Activated CD4-positive, alpha-beta T cell treated with anti-CD3 and anti-CD28 coated beads, Interleukin-2, Interleukin-4, amounts not matched to agents 100 ng/mL and 50 ng/mL, durations not matched to agents 16 hours and 8 hours (primary cell): ENCODE data around the gene COL6A6.
A peak's percentile ranks its signal among the peaks of the same experiment; 100 is the strongest.

Source experiments
- DNase-seq: peaks from one replicate; pipeline ENCODE4 v3.0.0-alpha.2; 2020; ENCODE audit warnings: low spot score

COL6A6 gene, protein sequence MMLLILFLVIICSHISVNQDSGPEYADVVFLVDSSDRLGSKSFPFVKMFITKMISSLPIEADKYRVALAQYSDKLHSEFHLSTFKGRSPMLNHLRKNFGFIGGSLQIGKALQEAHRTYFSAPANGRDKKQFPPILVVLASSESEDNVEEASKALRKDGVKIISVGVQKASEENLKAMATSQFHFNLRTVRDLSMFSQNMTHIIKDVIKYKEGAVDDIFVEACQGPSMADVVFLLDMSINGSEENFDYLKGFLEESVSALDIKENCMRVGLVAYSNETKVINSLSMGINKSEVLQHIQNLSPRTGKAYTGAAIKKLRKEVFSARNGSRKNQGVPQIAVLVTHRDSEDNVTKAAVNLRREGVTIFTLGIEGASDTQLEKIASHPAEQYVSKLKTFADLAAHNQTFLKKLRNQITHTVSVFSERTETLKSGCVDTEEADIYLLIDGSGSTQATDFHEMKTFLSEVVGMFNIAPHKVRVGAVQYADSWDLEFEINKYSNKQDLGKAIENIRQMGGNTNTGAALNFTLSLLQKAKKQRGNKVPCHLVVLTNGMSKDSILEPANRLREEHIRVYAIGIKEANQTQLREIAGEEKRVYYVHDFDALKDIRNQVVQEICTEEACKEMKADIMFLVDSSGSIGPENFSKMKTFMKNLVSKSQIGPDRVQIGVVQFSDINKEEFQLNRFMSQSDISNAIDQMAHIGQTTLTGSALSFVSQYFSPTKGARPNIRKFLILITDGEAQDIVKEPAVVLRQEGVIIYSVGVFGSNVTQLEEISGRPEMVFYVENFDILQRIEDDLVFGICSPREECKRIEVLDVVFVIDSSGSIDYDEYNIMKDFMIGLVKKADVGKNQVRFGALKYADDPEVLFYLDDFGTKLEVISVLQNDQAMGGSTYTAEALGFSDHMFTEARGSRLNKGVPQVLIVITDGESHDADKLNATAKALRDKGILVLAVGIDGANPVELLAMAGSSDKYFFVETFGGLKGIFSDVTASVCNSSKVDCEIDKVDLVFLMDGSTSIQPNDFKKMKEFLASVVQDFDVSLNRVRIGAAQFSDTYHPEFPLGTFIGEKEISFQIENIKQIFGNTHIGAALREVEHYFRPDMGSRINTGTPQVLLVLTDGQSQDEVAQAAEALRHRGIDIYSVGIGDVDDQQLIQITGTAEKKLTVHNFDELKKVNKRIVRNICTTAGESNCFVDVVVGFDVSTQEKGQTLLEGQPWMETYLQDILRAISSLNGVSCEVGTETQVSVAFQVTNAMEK (N-terminal part only)

DNA sequence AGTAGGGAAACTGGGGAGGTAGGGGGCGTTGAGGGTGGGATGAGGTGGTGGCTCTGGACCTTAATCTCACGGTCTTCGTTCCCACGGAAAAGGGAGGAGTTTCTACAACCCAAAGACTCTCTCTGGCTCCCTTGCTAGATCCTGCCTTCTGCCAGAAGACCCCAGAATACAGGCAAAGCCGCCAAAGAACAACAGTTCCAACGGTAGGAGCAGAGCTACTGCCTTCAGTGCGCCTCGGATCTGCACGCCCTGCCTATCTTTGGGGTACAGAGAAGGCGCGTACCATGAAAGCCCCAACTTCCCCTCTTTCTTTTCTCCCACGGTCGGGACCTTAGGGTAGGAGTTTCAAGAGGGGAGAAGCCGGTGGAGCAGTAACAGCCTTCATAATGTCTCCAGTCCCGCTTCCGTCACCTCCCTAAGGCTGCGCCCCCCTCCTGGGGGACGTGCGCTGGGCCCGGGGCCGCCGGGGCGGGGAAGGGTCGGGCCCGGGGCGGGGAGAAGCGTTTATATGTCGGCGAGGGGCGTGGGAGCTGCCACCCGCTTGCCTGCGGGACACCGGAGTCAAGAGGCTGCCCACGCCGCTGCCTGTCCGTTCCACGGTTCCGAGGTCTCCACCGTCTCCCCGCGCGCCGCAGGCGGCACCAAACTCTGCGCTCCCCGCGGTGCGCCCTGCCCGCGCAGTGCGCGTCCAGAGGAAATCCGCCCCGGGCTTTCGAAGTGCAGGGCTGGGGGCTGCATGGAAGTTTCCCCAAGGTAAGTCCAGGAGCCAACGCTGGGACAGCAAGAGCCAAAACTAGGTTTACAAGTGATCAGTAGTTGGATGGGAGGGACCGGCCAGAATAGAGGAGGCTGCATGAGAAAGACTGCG is at the start of gene COL6A6:
COL6A6 (plus strand) TSS at position 533 of the 868 bp plus-strand sequence. CDS start 43,188 bp downstream, outside the sequence.
- DNase-seq = no peak

DNA sequence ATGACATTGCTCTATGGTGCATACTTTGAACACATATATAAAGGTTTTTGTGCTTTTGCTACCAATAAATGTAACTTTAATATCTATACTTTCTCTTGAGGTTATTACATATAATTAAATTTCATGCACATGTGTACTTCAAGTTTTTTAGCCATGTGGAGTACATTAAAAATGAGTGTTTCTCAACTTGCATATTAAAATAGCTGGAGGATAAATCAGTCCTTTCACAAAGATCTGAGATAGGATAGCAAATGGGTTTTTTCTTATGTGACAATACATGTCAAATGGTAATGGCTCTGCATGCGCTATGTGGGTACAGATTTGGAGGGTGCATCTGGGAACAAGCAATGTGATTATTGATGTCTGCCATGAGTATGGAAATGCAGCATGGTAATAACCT is 48.7 kb upstream of the COL6A6 start:
- DNase-seq = no peak

DNA sequence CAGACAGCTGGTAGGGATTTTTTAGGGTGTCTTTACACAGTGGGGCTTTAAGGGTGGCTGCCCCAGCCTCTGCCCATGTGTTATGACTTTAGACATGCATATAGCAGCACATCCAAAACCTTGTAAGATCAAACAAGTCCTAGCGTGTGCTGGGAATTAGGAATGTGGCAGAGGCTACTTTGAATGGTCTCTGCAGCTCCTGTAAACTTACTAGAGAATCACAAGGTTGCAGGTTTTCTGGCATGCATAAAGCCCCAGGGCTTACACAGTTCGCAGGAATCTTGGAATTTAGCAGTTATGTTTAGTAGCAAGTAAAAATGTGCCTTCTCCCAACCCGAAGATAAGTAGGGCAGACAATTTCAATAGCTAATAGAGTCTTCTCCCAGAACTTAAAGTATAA is 46.9 kb upstream of the COL6A6 start:
- no peak for DNase-seq

DNA sequence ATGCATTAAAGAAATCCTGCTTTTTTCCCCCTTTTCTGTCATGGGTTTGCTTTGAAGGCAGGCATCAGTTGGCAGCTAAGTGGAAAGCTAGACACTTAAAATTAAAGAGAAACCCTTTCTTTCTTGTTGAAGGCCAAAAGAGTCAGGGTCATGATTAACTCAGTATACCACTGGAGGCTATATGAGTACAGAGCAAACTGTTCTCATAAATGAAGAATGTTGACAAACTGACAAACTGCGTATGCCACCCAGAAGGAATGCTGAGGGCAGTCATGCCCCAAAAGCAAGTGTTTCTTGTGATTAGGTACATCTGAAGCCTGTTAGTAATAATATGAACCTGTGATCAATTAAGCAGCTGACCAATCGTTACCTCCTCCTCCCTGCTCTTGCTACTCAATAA is 43.6 kb upstream of the COL6A6 start:
- DNase-seq = no peak

DNA sequence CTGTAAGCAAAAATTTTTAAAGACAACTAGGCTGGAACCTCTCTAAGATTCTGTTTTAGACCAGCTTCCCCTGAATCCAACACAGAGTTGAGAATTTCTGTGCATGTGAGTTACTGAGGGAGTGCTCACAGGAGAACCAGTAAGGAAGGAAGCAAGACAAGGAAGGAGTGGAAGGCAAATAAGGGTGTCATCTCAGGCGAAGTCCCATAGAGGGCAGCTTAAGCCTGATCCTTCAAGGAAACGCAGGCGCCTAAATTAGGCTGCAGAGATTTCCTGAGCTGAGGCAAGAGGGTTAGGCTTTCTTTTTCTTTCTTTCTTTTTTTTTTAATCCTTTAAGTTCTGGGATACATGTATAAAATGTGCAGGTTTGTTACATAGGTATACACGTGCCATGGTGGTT is 36.2 kb upstream of the COL6A6 start:
- DNase-seq = peak; percentile 1

DNA sequence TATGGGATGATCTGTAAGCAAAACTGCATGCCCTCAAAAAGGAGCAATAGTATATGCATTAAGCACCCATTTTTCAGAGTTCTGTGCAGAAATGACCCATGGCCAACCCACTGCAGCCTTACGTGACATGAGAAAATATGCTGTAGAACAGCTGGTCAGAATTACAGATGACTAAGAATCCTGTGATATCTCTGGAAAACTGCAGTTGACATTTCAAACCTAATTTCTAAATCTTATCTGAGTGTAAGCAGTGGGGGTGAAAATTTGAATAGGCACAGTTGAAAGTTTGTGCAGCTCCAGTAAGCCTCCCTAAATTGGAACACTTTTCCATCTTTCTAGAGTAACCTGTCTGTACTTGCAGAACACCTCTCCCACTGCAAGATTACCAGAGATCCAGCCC is 28.7 kb upstream of the COL6A6 start:
- no peak for DNase-seq

DNA sequence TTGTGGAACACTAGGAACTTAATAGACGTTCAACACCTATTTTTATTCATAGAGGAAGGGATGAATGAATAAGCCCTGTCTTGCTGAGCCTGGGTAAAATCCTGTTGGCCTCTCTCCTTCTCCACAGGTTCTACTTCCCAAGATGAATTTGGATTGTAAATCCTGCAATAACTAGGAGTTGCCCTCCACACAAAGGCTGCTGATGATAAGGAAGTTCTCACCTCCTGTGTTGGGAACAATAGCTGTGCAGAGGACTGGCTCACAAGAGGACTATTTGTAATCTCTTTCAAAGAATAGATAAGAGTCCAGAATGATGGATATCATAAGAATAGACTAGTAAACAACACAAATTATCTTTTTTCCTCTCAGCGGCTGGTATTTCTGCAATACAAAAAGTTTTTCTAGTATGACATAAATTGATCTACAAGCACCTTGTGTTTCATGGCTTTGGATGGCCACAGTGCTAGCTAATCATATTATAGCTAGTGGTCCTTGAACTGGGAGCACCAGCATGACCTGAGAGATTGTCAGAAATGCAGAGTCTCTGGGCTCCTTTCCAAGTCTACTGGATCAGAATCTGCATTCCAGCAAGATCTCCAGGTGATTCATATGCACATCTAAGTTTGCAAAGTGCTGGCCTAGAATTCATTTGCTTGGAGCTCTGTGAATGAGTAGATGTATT is 28.1 kb upstream of the COL6A6 start:
- DNase-seq = no peak

DNA sequence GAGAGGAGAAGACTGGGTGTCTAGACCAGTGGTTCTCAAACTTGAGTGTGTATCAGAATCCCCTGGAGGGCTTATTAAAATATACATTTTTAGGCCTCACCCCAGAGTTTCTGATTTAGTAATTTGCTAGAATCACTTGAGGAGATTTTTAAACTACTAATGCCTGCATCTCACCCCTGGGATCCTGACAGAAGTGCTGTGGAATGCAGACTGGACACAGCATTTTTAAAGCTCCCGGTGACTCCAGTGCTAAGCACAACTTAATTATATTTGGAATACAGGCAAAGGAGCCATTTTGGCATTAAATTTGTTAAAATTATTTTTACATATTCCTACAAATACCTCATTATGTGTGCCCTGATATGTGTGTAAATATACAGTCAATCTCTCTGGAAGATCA is 26.7 kb upstream of the COL6A6 start:
- DNase-seq = no peak

DNA sequence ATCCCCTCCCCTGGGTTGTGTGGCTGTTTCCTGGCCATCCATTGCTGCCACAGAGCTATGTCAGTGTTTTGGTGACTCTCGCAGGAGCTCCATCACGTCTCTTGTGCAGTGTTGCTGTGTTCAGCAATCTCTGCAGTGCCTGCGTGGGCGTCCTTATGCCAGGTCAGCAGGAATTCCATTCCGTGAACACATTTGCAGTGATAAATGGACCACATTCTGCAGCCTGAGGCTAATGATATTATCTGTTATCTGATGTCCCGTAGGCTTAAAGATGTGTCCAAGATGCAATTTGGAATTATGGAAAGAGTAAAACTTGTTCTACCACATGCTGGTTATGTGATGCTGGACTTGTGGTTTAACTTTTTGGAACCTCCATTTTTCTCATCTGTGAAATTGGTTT is 25.5 kb upstream of the COL6A6 start:
- no peak for DNase-seq

DNA sequence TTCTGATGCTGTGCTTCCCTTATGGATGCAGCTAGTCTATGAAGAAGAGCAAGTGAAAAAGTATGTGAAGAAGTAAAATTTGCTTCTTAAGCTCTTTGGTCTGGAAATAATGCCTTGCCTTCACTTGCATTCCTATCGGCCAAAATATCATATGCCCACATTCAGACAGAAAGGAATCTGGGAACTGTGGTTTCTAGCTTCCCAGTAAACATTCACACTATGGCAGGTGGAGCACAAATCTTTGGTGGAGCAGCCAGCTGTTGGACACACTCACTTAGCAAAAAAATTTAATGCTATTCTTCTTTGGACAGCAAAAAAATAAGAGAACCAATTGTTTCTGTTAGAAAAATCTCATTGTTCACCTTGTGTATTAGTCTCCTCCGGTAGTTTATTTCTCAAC is 12.3 kb upstream of the COL6A6 start:
- DNase-seq = no peak

DNA sequence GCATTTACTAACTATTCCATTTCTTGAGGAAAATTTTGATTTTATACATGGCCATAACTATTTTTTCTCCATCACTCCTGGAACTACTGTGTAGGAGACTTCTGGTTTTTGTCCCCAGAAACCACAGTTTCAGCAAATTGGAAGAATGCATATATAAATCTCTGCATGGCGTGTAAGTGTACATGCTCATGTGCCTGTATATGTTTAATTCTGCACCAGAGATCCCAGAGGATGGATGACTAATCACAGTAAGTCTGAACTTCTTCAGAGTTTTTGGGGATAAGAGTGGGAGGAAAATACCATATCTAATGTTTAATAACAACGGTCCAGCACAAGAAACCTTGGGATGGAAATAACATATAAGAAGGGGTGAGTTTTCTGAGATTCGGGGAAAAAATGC is 10.9 kb upstream of the COL6A6 start:
- no peak for DNase-seq

DNA sequence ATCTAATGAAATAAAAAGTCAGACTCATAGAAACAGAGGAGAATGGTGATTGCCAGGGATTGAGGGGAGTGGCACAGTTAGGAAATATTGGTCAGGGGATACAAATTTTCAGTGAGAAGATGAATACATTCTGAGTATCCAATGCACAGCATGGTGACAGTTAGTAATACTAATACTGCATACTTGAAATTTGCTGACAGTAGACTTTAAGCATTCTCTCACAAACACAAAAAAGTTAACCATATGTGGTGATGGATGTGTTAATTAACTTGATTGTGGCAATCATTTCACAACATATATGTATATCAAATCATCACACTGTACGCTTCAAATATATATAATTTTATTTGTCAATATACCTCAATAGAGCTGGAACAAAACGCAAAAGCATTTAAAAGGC is 9.2 kb upstream of the COL6A6 start:
- no peak for DNase-seq

DNA sequence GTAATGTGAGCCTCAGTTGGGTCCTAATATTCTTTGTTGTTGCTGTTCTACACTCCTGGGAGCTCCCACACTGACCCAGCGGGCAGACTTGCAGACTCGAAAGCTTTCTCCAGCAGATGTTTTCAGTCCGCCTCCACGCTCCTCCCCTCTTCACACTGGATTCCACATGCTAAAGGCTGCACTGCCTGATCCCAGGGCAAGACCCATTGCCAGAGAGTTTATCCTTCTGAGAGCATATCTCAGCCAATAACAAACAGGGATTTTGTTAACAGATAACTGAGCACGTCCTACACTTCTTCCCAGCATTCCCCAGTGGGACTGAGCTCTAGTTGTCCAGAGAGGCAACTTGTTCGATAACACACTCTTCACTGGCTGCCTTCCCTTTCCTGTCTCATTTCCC is 8.0 kb upstream of the COL6A6 start:
- DNase-seq = no peak

DNA sequence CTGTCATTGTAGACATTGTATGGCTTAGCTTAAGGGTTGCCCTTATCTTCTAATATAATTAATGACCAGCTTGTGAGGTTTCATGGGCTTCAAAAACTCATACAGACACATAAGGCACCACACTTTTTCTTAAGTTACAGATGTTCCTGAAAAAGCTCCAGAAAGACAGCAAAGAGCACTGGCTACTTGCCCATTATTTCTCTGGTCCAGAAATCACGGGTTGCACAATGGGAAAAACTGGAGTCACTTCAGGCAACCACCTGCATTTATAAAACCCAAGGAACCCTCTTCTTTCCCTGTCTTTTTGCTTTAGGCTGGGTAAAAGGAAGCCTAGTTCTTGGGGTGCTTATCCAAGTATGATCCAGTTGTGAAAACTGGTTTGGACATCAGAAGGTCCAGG is 2.3 kb upstream of the COL6A6 start:
- DNase-seq = no peak

DNA sequence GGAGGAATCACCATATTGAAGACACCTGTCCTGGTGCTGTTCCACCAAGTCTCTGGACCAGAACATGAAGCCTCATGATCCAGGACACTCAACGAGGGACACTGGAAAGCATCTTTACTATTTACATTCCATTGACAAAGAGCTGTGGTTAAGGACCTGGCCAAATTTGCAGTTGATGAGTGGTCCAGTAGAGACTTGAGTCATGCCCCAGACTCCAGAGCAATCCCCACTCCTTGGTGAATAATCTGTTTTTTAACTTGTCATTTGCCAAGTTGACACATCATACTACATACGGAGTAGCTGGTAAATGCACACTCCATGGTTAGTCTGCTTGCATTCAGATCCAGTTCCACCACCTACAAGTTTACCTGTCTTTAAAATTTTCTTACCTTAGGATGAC is 1.2 kb upstream of the COL6A6 start:
- DNase-seq = no peak

DNA sequence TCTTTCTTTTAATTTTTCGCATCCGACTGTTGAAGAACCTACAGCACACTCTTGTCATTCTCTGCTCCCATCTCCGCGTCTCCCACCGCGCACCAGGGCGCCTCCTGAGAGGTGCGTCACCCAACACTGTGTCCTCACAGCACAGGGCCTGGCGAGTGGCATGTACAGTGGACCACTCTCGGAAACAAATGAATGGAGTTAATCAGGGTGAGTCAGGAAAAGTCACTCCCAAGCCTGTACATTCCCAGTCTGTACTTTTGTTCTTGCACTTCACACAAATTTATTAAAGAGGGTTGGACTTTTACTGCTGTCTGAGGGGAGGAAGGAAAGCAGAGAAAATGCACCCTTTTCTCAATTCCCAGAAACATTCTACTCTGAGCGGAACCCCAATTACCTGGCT is 625 bp downstream of the COL6A6 start:
- no peak for DNase-seq

DNA sequence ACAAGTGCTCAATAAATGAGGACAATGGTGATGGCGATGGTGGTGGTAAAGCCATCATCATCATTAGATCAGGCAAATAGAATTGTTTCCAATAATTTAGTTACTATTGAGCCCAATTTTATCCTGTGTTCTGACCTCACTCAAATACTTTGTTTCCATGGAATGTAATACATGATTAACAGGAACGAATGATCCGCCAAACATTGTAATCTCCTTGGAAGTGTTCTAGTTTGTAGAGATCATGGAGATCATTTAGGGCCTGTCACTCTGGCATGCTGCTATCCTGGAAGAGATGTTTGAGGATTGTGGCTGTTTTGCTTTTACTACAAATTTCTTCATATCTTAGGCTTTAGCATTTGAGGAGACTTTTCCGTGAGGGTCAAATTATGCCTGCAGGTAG is 2.8 kb downstream of the COL6A6 start:
- DNase-seq = no peak

DNA sequence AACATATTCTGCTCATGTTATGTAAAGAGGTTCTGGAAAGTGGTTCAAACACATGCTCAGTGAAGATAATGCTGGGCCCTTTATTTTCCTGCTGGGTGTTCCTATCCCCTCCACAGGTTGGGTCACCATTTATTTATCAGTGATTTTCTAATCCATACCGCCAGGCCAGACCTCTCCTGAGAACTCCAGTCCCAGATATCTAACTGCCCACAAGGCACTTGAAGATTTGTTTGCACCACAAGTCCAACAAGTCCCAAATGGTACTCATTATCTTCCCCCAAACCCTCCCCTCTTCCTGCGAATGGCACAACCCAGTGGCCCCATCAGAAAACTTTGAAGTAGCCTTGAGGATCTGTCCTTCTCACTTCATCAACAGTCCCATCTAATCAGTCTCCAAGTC is 5.4 kb downstream of the COL6A6 start:
- DNase-seq = no peak

DNA sequence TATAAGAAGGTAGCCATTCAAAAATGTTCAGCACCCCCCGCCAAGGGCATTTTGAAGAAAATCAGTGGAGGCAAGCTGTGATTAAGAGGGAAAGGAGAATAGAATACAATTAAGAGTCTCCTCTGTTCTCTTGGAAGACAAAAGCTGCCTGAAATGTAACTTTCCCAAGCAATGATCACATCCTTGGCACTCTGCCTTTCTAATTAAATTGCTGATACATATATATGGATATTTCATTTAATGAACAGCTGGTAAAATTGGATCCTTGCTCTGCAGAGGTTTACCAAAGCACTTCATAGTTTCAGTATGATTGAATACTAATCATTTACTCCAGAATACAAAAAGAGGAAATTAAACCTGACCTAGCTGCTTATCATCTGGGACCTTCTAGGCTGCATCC is 10.4 kb downstream of the COL6A6 start:
- DNase-seq = no peak

DNA sequence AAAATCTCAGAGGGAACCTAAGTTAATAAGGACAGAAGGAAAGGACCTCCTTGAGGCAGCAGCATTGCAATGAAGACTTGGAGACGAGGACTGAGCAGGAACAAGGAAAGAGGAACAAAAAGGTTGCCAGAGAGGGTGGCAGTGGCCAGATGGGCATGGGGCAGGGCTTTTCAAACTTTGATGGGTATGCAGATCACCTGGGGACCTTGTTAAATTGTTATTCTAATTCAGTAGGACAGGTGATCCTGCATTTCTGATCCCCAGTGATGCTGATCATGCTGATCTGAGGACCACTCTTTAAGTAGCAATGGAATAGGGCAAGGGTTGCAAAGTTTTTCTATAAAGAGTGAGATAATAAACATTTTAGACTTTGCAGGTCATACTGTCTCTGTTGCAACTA is 11.1 kb downstream of the COL6A6 start:
- no peak for DNase-seq
